Measurements from ENCODE around the gene SLC1A6.

Gene SLC1A6

DNA sequence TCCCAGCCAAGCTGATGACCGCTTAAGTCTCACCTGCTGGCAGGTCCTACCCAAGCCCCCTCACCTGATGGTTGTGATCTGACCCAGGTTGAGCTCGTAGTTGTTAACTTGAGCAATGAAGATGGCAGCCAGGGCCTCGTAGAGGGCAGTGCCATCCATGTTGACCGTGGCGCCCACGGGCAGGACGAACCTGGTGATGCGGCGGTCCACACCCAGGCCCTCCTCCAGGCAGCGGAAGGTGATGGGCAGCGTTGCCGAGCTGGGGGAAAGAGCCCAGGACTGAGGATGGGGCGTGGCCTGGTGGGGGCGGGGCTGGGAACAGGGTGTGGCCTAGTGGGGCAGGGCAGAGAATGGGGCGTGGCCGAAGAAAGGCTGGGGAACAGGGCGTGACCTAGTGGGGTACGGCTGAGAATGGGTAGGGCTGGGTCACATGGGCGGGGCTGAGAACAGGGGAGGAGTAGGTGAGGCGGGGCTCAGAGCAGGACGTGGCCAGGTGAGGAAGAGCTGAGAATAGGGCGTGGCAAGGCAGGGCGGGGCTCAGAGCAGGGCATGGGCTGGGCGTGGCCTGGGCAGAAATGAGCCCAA is 25.5 kb downstream of the SLC1A6 start:
- Histone ChIP-seq H3K27me3 (ENCODE audit: insufficient read depth, low read length) (no peaks in the 10 kb centered on the region; the same call in 1 of the 2 replicates), H3K9ac (ENCODE audit: low read length) (no peak overlapping the region), H3F3A (ENCODE audit: insufficient read depth, low read length) (no peaks in the 10 kb centered on the region), H3K4me1 (ENCODE audit: insufficient read depth, low read length, severe bottlenecking) (no peaks in the 10 kb centered on the region), H3K27ac (ENCODE audit: low read depth, low read length, poor library complexity, severe bottlenecking) (no peak overlapping the region), H3K79me2 (ENCODE audit: insufficient read depth, low read length) (no peaks in the 10 kb centered on the region), H3K36me3 (ENCODE audit: insufficient read depth, low read length) (no peaks in the 10 kb centered on the region), H2AFZ (ENCODE audit: low read length) (no peak overlapping the region), H3K9me3 (ENCODE audit: low read length) (no peaks in the 10 kb centered on the region), H4K20me1 (ENCODE audit: insufficient read depth, low read length) (no peaks in the 10 kb centered on the region), H3K9me2 (ENCODE audit: low read depth, low read length) (no peaks in the 10 kb centered on the region), H3K4me2 (ENCODE audit: low read length) (no peak overlapping the region), H3K4me3 (ENCODE audit: low read depth, low read length, poor library complexity, severe bottlenecking) (no peak overlapping the region)
- TF ChIP-seq CTCF (IDR thresholded peaks at IDR 0.05; ENCODE audit: low read length) (no peak), EZH2 (IDR thresholded peaks at IDR 0.05; ENCODE audit: borderline replicate concordance, low read length) (no peak)

DNA sequence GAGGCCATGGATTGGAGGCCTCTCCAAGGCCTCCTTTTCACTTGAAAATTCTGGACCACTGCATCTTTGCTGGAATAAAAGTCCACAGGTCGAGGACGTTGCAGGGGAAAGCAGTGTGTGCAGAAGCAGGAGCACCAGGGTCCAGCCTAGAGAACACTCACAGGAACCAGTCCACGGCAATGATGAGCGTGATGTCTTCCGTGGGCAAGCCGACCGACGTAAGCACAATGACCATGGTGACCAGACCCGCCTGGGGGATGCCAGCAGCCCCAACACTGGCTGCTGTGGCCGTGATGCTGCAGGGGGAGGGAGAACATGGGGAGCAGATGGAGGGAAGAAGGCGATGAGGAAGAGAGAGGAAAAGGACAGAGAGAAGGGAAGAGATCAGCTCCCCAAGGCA is 26.9 kb downstream of the SLC1A6 start:
- Histone ChIP-seq H3K36me3 (ENCODE audit: insufficient read depth, low read length) (no peaks in the 10 kb centered on the region), H3K9me2 (ENCODE audit: low read depth, low read length) (no peaks in the 10 kb centered on the region), H3K9me3 (ENCODE audit: low read length) (no peaks in the 10 kb centered on the region), H2AFZ (ENCODE audit: low read length) (no peak overlapping the region), H3K27ac (ENCODE audit: low read depth, low read length, poor library complexity, severe bottlenecking) (no peak overlapping the region), H3K4me1 (ENCODE audit: insufficient read depth, low read length, severe bottlenecking) (no peaks in the 10 kb centered on the region), H3K27me3 (ENCODE audit: insufficient read depth, low read length) (no peaks in the 10 kb centered on the region; the same call in 1 of the 2 replicates), H3K9ac (ENCODE audit: low read length) (no peak overlapping the region), H3K4me3 (ENCODE audit: low read depth, low read length, poor library complexity, severe bottlenecking) (no peak overlapping the region), H3F3A (ENCODE audit: insufficient read depth, low read length) (no peaks in the 10 kb centered on the region), H4K20me1 (ENCODE audit: insufficient read depth, low read length) (no peaks in the 10 kb centered on the region), H3K79me2 (ENCODE audit: insufficient read depth, low read length) (no peaks in the 10 kb centered on the region), H3K4me2 (ENCODE audit: low read length) (no peak overlapping the region)
- TF ChIP-seq CTCF (IDR thresholded peaks at IDR 0.05; ENCODE audit: low read length), result no peak
- TF ChIP-seq EZH2 (IDR thresholded peaks at IDR 0.05; ENCODE audit: borderline replicate concordance, low read length), result no peak

GRCh38 chr19:14950421-14950820 is 29.2 kb downstream of the SLC1A6 start:
- H3K79me2 ChIP-seq (ENCODE audit: insufficient read depth, low read length), result no peaks in the 10 kb centered on the region
- no peaks in the 10 kb centered on the region for H3K9me2 ChIP-seq (ENCODE audit: low read depth, low read length)
- H3K36me3 ChIP-seq (ENCODE audit: insufficient read depth, low read length), result no peaks in the 10 kb centered on the region
- no peak overlapping the region for H3K27ac ChIP-seq (ENCODE audit: low read depth, low read length, poor library complexity, severe bottlenecking)
- TF ChIP-seq EZH2 (IDR thresholded peaks at IDR 0.05; ENCODE audit: borderline replicate concordance, low read length) (no peak), CTCF (IDR thresholded peaks at IDR 0.05; ENCODE audit: low read length) (no peak)
- H3K4me1 ChIP-seq (ENCODE audit: insufficient read depth, low read length, severe bottlenecking), result no peaks in the 10 kb centered on the region
- no peak overlapping the region for H3K9ac ChIP-seq (ENCODE audit: low read length)
- no peaks in the 10 kb centered on the region for H3F3A ChIP-seq (ENCODE audit: insufficient read depth, low read length)
- H3K4me3 ChIP-seq (ENCODE audit: low read depth, low read length, poor library complexity, severe bottlenecking), result no peak overlapping the region
- H3K4me2 ChIP-seq (ENCODE audit: low read length), result no peak overlapping the region
- H3K9me3 ChIP-seq (ENCODE audit: low read length), result no peaks in the 10 kb centered on the region
- no peak overlapping the region for H2AFZ ChIP-seq (ENCODE audit: low read length)
- no peaks in the 10 kb centered on the region; the same call in 1 of the 2 replicates for H3K27me3 ChIP-seq (ENCODE audit: insufficient read depth, low read length)
- H4K20me1 ChIP-seq (ENCODE audit: insufficient read depth, low read length), result no peaks in the 10 kb centered on the region
